GM10266 (cell line): ENCODE results near the gene COLQ.
"Not testable (repeated sequence)": the region's sequence is repeated elsewhere in the genome, so short reads cannot be mapped to it uniquely, and the experiment has no call there.

Experiments
- DNase-seq: peaks from one replicate; pipeline ENCODE4 v3.0.0; 2012; ENCODE audit errors: extremely low spot score
- CTCF ChIP-seq: IDR thresholded peaks from 2 replicates; pipeline ENCODE4 v1.5.1; 2012; ENCODE audit warnings: mild to moderate bottlenecking, low read depth; ENCODE audit not compliant: control insufficient read depth, insufficient read depth; ENCODE audit errors: missing control alignments

The COLQ gene

DNA sequence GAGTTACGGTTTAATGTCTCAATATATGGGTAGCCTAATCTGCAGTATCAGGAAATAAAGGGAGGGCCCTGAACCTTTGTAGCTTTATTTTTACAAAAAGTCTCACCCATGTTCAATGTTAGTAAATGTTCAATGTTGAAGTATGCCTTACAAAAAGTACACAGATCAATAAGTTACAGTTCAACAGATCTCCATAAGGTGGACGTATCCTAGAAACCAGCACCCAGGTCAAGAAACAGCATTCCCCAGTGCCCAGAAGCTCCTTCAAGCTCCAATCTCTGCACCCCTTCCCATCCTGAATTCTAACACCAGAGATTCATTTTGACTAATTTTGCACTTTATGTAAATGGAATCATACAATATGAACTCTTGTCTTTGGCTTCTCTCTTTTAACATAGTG lies 31.3 kb downstream of the COLQ start:
- no peak for TF ChIP-seq CTCF
- DNase-seq = no peak

- no peak for TF ChIP-seq CTCF
- no peak for DNase-seq
These were observed 33.5 kb downstream of the COLQ start for GRCh38 chr3:15488002-15488401.

DNA sequence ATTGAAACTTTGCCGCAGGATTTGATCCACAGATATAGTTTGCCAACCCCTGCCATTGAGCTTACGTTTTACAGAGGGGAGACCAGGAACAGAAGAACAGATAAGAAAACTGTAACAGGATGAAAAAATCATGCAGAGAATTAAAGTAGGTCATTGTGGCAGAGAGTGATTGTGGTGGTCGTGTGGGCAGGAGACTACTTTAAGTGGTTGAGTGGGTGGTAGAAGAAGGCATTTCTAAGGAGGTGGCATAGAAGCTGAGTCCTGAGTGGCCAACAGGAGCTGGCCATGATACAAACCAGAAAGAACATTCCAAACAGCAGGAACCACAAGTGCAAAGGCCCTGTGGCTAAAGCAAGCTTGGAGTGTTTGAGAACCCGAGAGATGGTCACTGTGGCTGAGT lies 34.5 kb downstream of the COLQ start:
- TF ChIP-seq CTCF = no peak

GRCh38 chr3:15486020-15486419 lies 35.5 kb downstream of the COLQ start:
- TF ChIP-seq CTCF = no peak
- DNase-seq = no peak

More for the DNA sequence above, 34.5 kb downstream of the COLQ start:
- DNase-seq = no peak

DNA sequence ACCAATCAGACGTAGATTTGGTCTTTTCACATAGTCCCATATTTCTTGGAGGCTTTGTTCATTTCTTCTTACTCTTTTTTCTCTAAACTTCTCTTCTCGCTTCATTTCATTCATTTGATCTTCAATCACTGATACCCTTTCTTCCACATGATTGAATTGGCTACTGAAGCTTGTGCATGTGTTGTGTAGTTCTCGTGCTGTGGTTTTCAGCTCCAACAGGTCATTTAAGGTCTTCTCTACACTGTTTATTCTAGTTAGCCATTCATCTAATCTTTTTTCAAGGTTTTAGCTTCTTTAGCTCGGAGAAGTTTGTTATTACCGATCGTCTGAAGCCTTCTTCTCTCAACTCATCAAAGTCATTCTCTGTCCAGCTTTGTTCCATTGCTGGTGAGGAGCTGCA lies 37.0 kb downstream of the COLQ start:
- not testable (repeated sequence) for DNase-seq

DNA sequence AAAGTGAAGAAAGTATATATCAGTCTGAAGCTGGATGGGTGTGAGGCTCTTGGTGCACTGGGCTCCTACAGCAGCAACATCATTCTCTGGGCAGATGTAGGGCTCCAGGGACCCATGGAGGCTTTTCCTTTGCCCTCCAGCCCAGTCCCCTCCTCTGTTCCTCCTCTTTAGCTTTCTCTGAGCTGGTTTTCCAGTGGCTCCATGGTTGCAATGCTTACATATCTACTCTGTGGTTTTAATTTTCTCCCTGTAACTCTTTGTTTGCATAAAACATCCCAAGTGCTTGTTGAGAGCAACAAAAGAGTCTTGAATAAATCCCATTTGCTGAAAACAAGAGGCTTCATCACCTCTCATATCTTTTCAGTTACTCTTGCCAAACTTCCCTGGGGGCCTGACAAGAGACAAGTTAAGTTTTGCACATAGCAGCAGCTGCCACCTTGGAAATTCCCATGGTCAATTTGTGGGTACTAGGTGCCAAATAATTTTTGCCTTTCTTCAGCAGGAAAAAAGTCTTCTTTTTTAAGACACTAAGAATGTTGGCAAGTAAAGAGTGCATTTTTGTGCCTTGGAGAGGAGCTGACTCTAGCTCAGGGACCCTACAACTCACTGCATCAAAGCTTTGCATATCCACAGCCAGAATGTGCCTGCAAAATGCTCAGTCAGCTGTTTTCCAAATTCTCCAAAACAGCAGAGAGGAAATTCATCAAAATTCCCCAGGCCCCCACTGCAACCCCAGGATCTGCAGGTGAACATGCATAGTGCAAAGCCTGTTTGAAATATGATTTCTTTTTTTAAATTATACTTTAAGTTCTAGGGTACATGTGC lies 41.9 kb downstream of the COLQ start:
- TF ChIP-seq CTCF = no peak
- DNase-seq = no peak

DNA sequence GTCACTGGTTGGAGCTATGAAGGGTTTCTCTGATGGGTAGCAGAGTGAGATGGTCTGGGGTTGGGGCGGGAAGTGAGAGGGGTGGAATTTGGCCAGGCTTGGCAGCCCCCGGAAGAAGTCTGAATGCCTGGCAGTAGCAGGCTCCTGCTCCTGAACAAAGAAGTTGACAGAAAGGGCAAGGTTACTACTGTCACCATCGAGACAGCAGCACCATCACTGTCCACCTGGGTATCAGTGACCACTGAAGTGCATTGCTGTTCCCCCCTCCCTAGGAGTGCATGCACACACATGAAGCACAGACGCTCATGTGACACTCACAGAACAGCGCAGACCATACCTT lies 42.9 kb downstream of the COLQ start:
- no peak for DNase-seq
- no peak for TF ChIP-seq CTCF
